ENCODE measurements around the gene GDAP1L1. TPM values are rescaled to one million over a fixed set of nuclear protein-coding genes. Genes with fewer than 3 reads are reported as not detected.

Gene GDAP1L1
- total and polyA plus RNA-seq, 4 donors: not detected

- Histone ChIP-seq H3K36me3 (ENCODE audit: control insufficient read depth in 4 of 4, insufficient read depth in 3 of 4, low read depth in 1 of 4, low read length in 3 of 4) (peaks cover 0 to 2% (median 0%) of the 10 kb centered on the region in 4 donors), H3K27ac (ENCODE audit: low read depth in 1 of 2, low read length in 2 of 2) (no peak overlapping the region), H3K27me3 (ENCODE audit: control insufficient read depth in 4 of 4, insufficient read depth in 4 of 4, low read length in 3 of 4) (no peaks in the 10 kb centered on the region), H3K9me3 (ENCODE audit: control insufficient read depth in 4 of 4, low read length in 3 of 4) (no peaks in the 10 kb centered on the region), H3K4me3 (ENCODE audit: low read depth in 1 of 3, low read length in 3 of 3) (no peak overlapping the region), H3K4me1 (ENCODE audit: control insufficient read depth in 4 of 4, insufficient read depth in 4 of 4, low read length in 3 of 4) (no peaks in the 10 kb centered on the region), H3K9ac (ENCODE audit: low read depth in 1 of 2, low read length in 2 of 2) (no peak overlapping the region)
- TF ChIP-seq HNF4G (IDR thresholded peaks at IDR 0.05) (no peak), NR2F2 (IDR thresholded peaks at IDR 0.05) (no peak), FOXA1 (IDR thresholded peaks at IDR 0.05) (no peak), HNF4A (conservative IDR thresholded peaks at IDR 0.05) (no peak), ZBTB33 (IDR thresholded peaks at IDR 0.05) (no peak), ATF3 (IDR thresholded peaks at IDR 0.05) (no peak), MAX (IDR thresholded peaks at IDR 0.05) (no peak), SP1 (IDR thresholded peaks at IDR 0.05) (no peak), CTCF (IDR thresholded peaks at IDR 0.05; ENCODE audit: low read depth, low read length, missing input control) (no peak), JUND (IDR thresholded peaks at IDR 0.05) (no peak), REST (IDR thresholded peaks at IDR 0.05) (no peak), YY1 (IDR thresholded peaks at IDR 0.05) (no peak), RXRA (IDR thresholded peaks at IDR 0.05) (no peak), TAF1 (conservative IDR thresholded peaks at IDR 0.05) (no peak), RAD21 (IDR thresholded peaks at IDR 0.05) (no peak), GABPA (IDR thresholded peaks at IDR 0.05 in 1 of 2, conservative IDR thresholded peaks at IDR 0.05 in 1 of 2) (no peak), FOXA2 (IDR thresholded peaks at IDR 0.05) (no peak), EGR1 (IDR thresholded peaks at IDR 0.05; ENCODE audit: low read depth in 2 of 2) (no peak)
- no peak for DNase-seq (ENCODE audit: low spot score)
- 92% methylated on average over 5 of the region's 5 CpGs for WGBS
Observed at GRCh38 chr20:44224637-44225036, 22.5 kb upstream of the GDAP1L1 start.
